ENCODE measurements around the gene POU2F1. TPM values are rescaled to one million over a fixed set of nuclear protein-coding genes. Genes with fewer than 3 reads are reported as not detected.

The POU2F1 gene
- total and polyA plus RNA-seq, 2 donors (not counting 1 experiment from before 2014, with no cell fraction given): 5.2 to 48.8 TPM

- H3K27me3 Mint-ChIP-seq: no peaks in the 10 kb centered on the region
- POLR2A ChIA-PET: no interaction called here
- Histone ChIP-seq H3K4me2 (replicated peaks; ENCODE audit: low read depth, low read length, poor library complexity, severe bottlenecking) (no peak overlapping the region), H3K79me2 (ENCODE audit: control insufficient read depth, insufficient read depth, low read length) (peaks cover 83% of the 10 kb centered on the region), H4K20me1 (ENCODE audit: control insufficient read depth, insufficient read depth, low read length, poor library complexity, severe bottlenecking) (peaks cover 47% of the 10 kb centered on the region), H3K36me3 (replicated peaks in 1 of 2; ENCODE audit: control extremely low read depth in 1 of 2, control insufficient read depth in 1 of 2, extremely low read depth in 1 of 2, insufficient read depth in 2 of 2, low read length in 1 of 2) (no peaks in the 10 kb centered on the region), H3K4me1 (ENCODE audit: control insufficient read depth in 2 of 2, insufficient read depth in 2 of 2, low read length in 2 of 2) (peaks cover 0 to 4% of the 10 kb centered on the region in 2 donors), H3K27ac (ENCODE audit: low read length in 2 of 2) (no peak overlapping the region), H3K27me3 (replicated peaks in 1 of 4; ENCODE audit: control extremely low read depth in 1 of 4, control insufficient read depth in 3 of 4, insufficient read depth in 4 of 4, low read length in 3 of 4) (no peaks in the 10 kb centered on the region), H3K9ac (ENCODE audit: low read length) (no peak overlapping the region), H3K4me3 (ENCODE audit: control extremely low read depth in 1 of 5, extremely low read depth in 1 of 5, insufficient read depth in 1 of 5, low read depth in 2 of 5, low read length in 4 of 5) (no peak overlapping the region), H3K9me3 (ENCODE audit: control extremely low read depth in 1 of 3, control insufficient read depth in 2 of 3, insufficient read depth in 1 of 3, low read length in 2 of 3) (peaks cover 0 to 8% (median 0%) of the 10 kb centered on the region in 3 donors), H2AFZ (ENCODE audit: insufficient read depth, low read depth, low read length, poor library complexity, severe bottlenecking) (no peak overlapping the region)
- WGBS (ENCODE audit: insufficient coverage): no CpG with 5 or more reads among the region's 2 CpGs
- H3K4me3 Mint-ChIP-seq: no peak overlapping the region
- CTCF ChIA-PET: no interaction called here
- intact Hi-C loops (cut with micrococcal nuclease): no loop called here
- ATAC-seq (ENCODE audit: low read depth): no peak
- TF ChIP-seq CTCF (IDR thresholded peaks at IDR 0.05): no peak
- no peak for TF ChIP-seq EZH2 (IDR thresholded peaks at IDR 0.05; ENCODE audit: borderline replicate concordance, insufficient read depth, low read depth, low read length, poor library complexity, severe bottlenecking)
- H3K9me3 Mint-ChIP-seq (ENCODE audit: insufficient read depth): peaks cover 3% of the 10 kb centered on the region
- peaks cover 32% of the 10 kb centered on the region for H3K4me1 Mint-ChIP-seq
- DNase-seq: no peak
- H3K27ac Mint-ChIP-seq: no peak overlapping the region
Observed at GRCh38 chr1:167294528-167294927, 73.8 kb downstream of the POU2F1 start.

GRCh38 chr1:167297222-167298214, 76.8 kb downstream of the POU2F1 start:
- POLR2A ChIA-PET: no interaction called here
- no peak overlapping the region for H3K4me2 ChIP-seq (replicated peaks; ENCODE audit: low read depth, low read length, poor library complexity, severe bottlenecking)
- WGBS (ENCODE audit: insufficient coverage): 100% methylated on average over 1 of the region's 4 CpGs
- DNase-seq (no peak), ATAC-seq (ENCODE audit: low read depth) (no peak)
- H3K79me2 ChIP-seq (ENCODE audit: control insufficient read depth, insufficient read depth, low read length): peaks cover 64% of the 10 kb centered on the region
- H4K20me1 ChIP-seq (ENCODE audit: control insufficient read depth, insufficient read depth, low read length, poor library complexity, severe bottlenecking): peaks cover 34% of the 10 kb centered on the region
- CTCF ChIA-PET: interaction anchor here (1.5 kb wide), 1 partner anchor 45 kb away, joined by 4 read pairs; no protein-coding TSS in a partner anchor
- no peak overlapping the region for H2AFZ ChIP-seq (ENCODE audit: insufficient read depth, low read depth, low read length, poor library complexity, severe bottlenecking)
- H3K9me3 ChIP-seq (ENCODE audit: control extremely low read depth in 1 of 3, control insufficient read depth in 2 of 3, insufficient read depth in 1 of 3, low read length in 2 of 3): peaks cover 0 to 8% (median 0%) of the 10 kb centered on the region in 3 donors
- H3K4me3 ChIP-seq (ENCODE audit: control extremely low read depth in 1 of 5, extremely low read depth in 1 of 5, insufficient read depth in 1 of 5, low read depth in 2 of 5, low read length in 4 of 5): no peak overlapping the region
- H3K4me3 Mint-ChIP-seq: no peak overlapping the region
- H3K9ac ChIP-seq (ENCODE audit: low read length): no peak overlapping the region
- no peaks in the 10 kb centered on the region for H3K27me3 Mint-ChIP-seq
- no peaks in the 10 kb centered on the region for H3K36me3 ChIP-seq (replicated peaks in 1 of 2; ENCODE audit: control extremely low read depth in 1 of 2, control insufficient read depth in 1 of 2, extremely low read depth in 1 of 2, insufficient read depth in 2 of 2, low read length in 1 of 2)
- peaks cover 41% of the 10 kb centered on the region for H3K4me1 Mint-ChIP-seq
- H3K27ac Mint-ChIP-seq: no peak overlapping the region
- intact Hi-C loops (cut with micrococcal nuclease): no loop called here
- no peak for TF ChIP-seq EZH2 (IDR thresholded peaks at IDR 0.05; ENCODE audit: borderline replicate concordance, insufficient read depth, low read depth, low read length, poor library complexity, severe bottlenecking)
- no peak for TF ChIP-seq CTCF (IDR thresholded peaks at IDR 0.05)
- H3K9me3 Mint-ChIP-seq (ENCODE audit: insufficient read depth): peaks cover 5% of the 10 kb centered on the region
- no peak overlapping the region for H3K27ac ChIP-seq (ENCODE audit: low read length in 2 of 2)
- peaks cover 0 to 4% of the 10 kb centered on the region in 2 donors for H3K4me1 ChIP-seq (ENCODE audit: control insufficient read depth in 2 of 2, insufficient read depth in 2 of 2, low read length in 2 of 2)
- H3K27me3 ChIP-seq (replicated peaks in 1 of 4; ENCODE audit: control extremely low read depth in 1 of 4, control insufficient read depth in 3 of 4, insufficient read depth in 4 of 4, low read length in 3 of 4): no peaks in the 10 kb centered on the region
